ENCODE results near the gene CFL1.
"Not testable (repeated sequence)": the region's sequence is repeated elsewhere in the genome, so short reads cannot be mapped to it uniquely, and the experiment has no call there.

Gene CFL1

GRCh38 chr11:65857853-65858680 lies at the start of gene CFL1:
CFL1 (minus strand) TSS chr11:65858180; CDS start chr11:65858099, 81 bp downstream.
- peak; percentile 99 for DNase-seq

GRCh38 chr11:65906602-65907001 lies 48.6 kb upstream of the CFL1 start:
- no peak for DNase-seq

DNA sequence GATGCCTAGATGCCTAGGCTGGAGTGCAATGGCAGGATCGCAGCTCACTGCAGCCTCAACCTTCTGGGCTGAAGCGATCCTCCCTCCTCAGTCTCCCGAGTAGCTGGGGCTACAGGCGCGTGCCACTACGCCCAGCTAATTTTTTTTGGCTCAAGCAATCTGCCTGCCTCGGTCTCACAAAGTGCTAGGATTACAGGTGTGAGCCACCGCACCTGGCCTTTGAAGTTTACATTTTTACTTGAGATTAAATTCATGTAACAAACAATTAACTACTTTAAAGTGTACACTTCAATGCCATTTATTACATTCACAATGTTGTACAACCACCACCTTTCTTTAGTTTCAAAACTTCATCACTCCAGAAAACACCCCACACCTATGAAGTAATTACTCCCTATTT lies 45.7 kb upstream of the CFL1 start:
- DNase-seq = no peak

DNA sequence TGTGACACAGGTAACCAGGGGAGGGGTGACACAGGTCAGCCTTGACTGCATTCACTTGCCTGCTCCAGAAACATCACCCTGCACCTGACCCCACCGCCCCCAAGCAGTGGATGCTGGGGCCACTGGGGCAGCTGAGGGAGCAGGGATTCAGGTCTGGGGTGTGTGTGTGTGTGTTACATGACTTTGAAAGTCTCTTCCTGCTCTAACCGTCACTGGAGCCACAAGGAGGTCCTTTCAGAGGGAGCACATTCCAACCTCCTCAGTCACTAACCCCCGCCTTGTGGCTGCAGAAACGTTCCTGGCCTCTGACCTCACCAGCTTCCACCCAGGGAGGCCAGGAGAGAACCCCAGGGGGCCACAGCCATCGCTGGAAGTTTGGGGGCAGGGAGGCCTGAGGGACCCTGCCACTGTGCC lies 45.1 kb upstream of the CFL1 start:
- no peak for DNase-seq

DNA sequence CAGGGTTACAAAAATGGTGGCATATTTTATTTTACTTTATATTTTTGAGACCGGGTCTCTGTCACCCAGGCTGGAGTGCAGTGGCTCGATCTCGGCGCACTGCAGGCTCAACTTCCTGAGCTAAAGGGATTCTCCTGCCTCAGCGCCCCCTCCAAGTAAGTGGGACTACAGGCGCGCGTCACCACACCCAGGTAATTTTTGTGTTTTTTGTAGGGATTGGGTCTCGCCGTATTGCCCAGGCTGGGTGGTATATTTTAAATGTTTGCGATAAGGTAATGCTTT lies 42.9 kb upstream of the CFL1 start:
- DNase-seq = no peak

- no peak for DNase-seq
Observed at GRCh38 chr11:65900125-65900898, 42.3 kb upstream of the CFL1 start, which contains the start of gene FOSL1. FOSL1 (minus strand) TSS chr11:65900388; CDS start chr11:65900339, 49 bp downstream.

DNA sequence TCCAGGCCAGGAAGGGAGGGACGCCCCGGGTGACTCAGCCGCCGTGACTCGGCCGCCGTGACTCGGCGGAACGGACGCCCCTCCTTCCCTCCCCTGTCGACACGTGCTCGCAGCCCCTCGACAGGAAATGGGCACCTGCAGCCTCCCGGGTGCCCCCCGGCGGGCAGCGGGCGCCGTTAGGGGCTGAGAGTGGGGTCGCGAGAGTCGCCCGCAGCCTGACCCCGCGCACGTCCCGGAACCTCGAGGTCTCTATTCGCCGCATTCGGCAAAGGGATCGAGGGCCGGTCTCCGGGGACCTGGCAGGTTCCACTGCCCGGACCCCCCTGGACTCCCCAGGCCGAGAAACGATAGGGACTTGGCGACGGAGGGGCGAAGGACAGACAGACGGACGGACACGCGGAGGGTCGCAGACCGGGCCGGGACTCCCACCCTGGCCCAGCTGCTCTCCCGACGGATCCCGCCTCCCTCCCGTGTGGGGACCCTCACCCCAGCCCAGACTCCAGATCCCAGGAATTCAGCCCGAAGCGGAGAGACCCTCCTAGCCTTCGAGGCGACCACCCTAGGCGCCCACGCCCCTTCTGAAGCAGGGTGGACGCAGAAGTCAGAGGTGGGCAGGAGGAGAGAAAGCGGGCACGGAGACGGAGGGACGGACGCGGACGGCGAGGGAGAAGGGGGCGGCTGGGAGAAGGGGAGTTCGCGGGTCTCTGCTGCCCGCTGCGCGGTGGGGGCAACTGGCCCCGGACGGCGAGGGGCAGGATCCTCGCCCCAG lies 41.6 kb upstream of the CFL1 start:
- no peak for DNase-seq

- DNase-seq = no peak
Observed at GRCh38 chr11:65898656-65899355, 40.8 kb upstream of the CFL1 start.

DNA sequence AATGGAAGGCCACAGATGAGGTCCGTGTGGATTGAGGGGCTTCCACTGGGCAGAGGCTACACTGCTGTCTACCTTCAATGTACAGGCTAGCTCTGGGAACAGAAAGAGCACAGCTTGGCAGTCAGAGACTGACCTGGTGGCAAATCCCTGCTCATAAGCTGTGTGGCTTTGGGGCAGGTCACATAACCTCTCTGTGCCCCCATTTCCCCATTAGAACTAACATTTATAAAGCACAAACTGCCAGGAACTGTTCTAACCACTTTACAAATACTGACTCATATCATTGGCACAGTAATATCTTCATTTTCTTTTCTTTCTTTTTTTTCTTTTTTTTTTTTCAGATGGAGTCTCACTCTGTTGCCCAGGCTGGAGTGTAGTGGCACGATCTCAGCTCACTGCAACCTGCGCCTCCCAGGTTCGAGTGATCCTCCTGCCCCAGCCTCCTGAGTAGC lies 39.1 kb upstream of the CFL1 start:
- DNase-seq = no peak

- no peak for DNase-seq
Observed at GRCh38 chr11:65896034-65896999, 38.3 kb upstream of the CFL1 start.

DNA sequence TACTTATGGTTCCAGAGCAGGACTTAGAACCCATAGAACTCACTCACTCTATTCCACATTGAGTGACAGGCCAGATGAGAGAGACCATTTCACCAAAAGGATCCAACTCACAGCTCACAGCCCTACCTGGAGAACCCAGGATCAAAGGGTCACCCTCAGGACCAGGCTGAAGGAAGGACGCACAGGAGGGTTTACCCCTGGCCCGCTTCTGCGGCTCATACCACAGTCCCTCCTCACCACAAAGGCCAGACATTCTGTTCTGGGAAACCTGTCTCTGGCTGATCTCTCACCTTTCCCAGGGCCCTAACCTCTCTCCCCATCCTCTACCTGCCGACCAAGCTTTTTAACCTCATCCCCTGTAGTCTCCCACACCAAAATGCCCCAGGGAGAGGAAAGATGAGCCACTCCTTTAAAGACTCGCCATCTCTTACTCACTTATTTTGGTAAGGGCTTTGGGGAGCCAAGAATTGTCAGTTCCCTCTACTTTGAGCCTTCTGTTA lies 37.6 kb upstream of the CFL1 start:
- DNase-seq = no peak

DNA sequence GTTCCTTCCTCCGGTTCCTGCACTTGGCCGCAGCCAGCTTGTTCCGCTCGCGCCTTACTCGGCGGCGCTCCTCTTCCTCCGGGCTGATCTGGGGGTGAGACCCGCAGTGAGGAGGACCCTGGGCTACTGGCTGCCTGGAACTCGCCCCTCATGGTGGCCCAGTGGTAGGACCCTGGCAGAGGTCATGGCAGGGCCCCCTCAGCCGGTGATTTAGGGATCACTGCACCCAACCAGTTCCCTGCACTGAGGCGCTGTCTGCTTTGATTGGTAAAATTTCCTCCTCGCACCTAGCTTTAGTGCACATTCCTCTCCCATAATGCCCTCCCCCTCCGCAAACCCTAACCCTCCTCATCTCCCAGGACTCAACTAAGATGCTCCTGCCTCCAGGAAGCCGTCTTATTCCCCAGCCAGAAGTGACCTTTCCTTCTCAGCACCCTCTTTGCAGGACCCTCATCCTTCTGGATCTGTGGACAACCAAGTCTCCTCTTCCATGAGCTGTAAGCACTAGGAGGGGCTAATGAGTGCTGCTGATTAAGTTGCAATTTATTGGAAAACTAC lies 36.1 kb upstream of the CFL1 start:
- DNase-seq = no peak

- no peak for DNase-seq
Observed at GRCh38 chr11:65892661-65893317, 34.8 kb upstream of the CFL1 start.

DNA sequence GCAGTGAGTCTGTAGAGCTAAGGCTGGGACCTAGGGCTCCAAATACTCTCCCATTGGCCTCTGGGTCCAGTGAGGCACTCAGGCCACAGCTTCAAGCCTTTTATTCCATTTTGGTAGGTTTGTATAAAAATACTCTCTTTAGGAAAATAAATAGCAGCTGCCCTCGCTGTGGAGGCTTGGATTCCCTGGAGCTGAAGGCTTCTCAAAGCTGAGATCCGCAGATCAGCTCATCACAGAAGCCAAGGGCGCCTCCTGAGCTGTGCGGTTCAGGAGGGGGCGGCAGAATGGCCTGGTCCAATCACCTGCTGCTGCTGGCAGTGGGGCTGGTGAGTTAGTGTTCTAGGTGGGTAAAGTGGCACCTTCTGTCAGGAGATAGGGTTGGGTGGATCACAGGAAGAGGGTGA lies 34.2 kb upstream of the CFL1 start:
- not testable (repeated sequence) for DNase-seq

GRCh38 chr11:65891219-65892136 lies 33.5 kb upstream of the CFL1 start:
- peak; percentile 64 for DNase-seq

DNA sequence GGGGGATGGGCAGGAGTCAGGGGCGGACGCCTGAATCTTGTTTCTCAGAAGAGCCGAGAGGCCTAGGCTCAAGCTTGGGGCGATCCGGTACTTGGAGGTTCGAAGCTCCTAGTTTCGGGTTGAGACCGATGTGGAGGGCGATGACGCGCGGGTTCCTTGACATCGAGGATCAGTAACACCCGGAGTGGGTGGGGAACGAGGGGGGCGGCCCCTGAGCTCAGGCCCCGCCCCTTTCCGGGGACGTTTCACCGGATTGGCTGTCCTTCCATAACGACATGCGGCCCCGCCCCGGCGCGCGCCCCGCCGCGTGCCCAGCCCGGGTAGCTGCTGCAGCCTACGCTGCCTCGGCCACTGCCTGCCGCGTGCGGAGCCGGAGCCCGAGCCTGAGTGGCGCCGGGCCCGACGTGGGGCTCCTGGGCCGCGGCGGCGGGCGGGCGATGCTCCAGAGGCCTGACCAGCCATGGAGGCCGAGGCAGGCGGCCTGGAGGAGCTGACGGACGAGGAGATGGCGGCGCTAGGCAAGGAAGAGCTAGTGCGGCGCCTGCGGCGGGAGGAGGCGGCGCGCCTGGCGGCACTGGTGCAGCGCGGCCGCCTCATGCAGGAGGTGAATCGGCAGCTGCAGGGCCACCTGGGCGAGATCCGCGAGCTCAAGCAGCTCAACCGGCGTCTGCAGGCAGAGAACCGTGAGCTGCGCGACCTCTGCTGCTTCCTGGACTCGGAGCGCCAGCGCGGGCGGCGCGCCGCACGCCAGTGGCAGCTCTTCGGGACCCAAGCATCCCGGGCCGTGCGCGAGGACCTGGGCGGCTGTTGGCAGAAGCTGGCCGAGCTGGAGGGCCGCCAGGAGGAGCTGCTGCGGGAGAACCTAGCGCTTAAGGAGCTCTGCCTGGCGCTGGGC lies 32.6 kb upstream of the CFL1 start, which contains the start of gene CCDC85B:
Gene CCDC85B (plus strand): TSS at position 350 of the 895 bp plus-strand sequence. CDS start 111 bp downstream, at position 461.
- peak; percentile 95 for DNase-seq

- DNase-seq = peak; percentile 98
Observed at GRCh38 chr11:65888163-65888814, 30.3 kb upstream of the CFL1 start, which contains the start of gene FIBP. FIBP (minus strand) TSS chr11:65888471; CDS start chr11:65888418, 53 bp downstream.
